ENCODE data around the gene PDPK1.

The PDPK1 gene

GRCh38 chr16:2513405-2514332 is 24.2 kb upstream of the PDPK1 start, which contains the start of gene ATP6V0C:
Gene ATP6V0C, plus strand, starts transcription at chr16:2513952. Its CDS starts 152 bp downstream, at chr16:2514104.
- DNase-seq: peak; percentile 97 to 99
- TF ChIP-seq GATA1 (IDR thresholded peaks at IDR 0.05; ENCODE audit: low read depth, low read length): no peak
- TF ChIP-seq POLR2A (IDR thresholded peaks at IDR 0.05; ENCODE audit: low read length): peak; percentile 81

- peak; percentile 73 to 82 for DNase-seq
Observed at GRCh38 chr16:2514333-2515179, 23.3 kb upstream of the PDPK1 start.

DNA sequence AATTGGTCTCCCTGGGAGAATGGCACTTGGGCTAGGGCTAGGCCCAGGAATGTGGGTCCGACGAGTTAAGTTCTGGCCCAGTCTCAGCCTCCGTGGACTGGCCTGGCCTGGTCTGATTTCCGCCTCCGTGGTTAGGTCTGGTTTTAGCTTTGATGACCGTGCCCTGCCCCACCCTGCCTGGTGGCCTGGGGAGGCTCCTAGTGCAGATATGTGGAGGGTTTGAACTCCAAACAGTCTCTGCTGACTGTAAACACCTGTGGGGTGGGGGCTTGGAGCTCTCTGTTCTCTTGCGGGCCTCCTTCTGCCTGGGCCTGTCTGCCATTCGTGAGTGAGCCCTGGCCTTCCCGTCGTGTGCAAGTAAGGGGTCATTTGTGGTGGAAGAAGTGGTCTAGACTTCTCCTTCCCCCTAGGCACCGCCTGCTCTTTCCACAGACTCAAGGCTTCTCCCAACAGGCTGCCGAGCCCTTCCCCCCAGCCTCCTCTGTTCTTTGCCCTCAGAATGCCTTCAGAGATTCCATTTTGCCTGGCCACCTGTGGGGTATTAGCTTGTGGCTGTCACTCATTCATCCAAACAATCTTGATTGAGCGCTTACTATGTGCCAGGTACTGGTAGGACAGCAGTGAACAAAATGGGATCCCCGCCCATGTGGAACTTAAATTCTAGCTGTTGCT is 22.5 kb upstream of the PDPK1 start:
- TF ChIP-seq POLR2A (IDR thresholded peaks at IDR 0.05; ENCODE audit: low read length) (peak; percentile 46), GATA1 (IDR thresholded peaks at IDR 0.05; ENCODE audit: low read depth, low read length) (no peak)
- peak; percentile 73 to 75 for DNase-seq

More at GRCh38 chr16:2514333-2515179, 23.3 kb upstream of the PDPK1 start:
- TF ChIP-seq GATA1 (IDR thresholded peaks at IDR 0.05; ENCODE audit: low read depth, low read length) (no peak), POLR2A (IDR thresholded peaks at IDR 0.05; ENCODE audit: low read length) (no peak)

- no peak for DNase-seq
- TF ChIP-seq GATA1 (IDR thresholded peaks at IDR 0.05; ENCODE audit: low read depth, low read length): no peak
- no peak for TF ChIP-seq POLR2A (IDR thresholded peaks at IDR 0.05; ENCODE audit: low read length)
Observed at GRCh38 chr16:2516391-2517240, 21.2 kb upstream of the PDPK1 start.

GRCh38 chr16:2517954-2518605 is 19.7 kb upstream of the PDPK1 start:
- DNase-seq: no peak
- TF ChIP-seq GATA1 (IDR thresholded peaks at IDR 0.05; ENCODE audit: low read depth, low read length): no peak
- no peak for TF ChIP-seq POLR2A (IDR thresholded peaks at IDR 0.05; ENCODE audit: low read length)

DNA sequence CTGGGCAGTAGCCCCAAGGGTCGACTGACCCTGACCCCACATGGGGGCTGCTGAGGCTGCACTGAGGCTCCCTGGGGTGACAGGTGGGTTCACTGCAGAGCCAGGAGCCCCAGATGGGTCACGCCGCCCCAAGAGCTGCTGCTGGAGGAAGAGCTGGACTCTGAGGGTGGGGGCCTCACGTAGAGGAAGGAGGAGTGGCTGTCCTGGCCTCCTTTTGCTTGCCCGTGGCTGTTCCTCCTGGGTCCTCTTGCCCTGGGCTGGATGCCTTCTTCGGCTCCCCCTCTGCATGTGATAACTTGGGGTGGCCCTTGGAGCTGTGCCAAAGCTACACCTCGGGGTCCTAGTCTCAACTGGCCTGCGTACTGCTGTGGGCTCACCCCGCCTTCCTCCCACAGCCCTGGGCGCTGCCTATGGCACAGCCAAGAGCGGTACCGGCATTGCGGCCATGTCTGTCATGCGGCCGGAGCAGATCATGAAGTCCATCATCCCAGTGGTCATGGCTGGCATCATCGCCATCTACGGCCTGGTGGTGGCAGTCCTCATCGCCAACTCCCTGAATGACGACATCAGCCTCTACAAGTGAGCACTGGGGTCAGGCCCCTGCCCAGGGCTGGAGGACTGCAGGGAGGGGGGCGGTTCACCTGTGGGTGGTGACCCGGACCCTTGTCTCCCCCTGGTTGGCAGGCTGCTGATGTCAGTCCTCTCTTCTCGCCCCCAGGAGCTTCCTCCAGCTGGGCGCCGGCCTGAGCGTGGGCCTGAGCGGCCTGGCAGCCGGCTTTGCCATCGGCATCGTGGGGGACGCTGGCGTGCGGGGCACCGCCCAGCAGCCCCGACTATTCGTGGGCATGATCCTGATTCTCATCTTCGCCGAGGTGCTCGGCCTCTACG is 18.8 kb upstream of the PDPK1 start:
- TF ChIP-seq GATA1 (IDR thresholded peaks at IDR 0.05; ENCODE audit: low read depth, low read length) (no peak), POLR2A (IDR thresholded peaks at IDR 0.05; ENCODE audit: low read length) (no peak)
- DNase-seq: peak in 1 of 2 experiments; percentile 52

- no peak for TF ChIP-seq POLR2A (IDR thresholded peaks at IDR 0.05; ENCODE audit: low read length)
- no peak for TF ChIP-seq GATA1 (IDR thresholded peaks at IDR 0.05; ENCODE audit: low read depth, low read length)
- no peak for DNase-seq
Observed at GRCh38 chr16:2519711-2520080, 18.1 kb upstream of the PDPK1 start.

DNA sequence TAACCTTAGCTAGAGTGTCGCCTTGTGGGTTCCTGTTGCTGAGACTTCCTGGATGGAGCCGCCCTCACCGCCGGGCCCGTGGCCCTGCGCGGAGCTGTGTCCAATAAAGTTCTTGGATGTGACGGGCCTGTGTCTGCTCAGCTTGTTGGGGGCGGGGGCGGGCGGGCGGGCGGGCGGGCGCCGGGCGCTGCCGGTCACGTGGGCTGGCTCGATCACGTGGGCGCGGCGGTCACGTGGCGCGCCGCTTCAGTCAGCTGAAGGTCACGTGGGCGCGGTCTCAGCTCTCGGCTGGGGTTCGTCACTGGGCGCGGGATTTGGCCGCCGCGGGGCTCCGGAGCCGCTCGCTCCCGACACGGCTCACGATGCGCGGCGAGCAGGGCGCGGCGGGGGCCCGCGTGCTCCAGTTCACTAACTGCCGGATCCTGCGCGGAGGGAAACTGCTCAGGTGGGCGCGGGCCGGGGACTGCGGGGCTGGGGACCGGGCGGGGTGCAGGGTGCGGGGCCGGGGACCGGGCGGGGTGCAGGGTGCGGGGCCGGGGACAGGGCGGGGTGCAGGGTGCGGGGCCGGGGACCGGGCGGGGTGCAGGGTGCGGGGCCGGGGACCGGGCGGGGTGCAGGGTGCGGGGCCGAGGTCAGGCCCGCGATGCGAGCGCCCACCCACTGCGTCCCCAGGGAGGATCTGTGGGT is 17.6 kb upstream of the PDPK1 start, which contains the start of gene AMDHD2:
Gene AMDHD2 (plus strand): TSS at position 275 of the 687 bp plus-strand sequence. CDS start 88 bp downstream, at position 363.
- TF ChIP-seq POLR2A (IDR thresholded peaks at IDR 0.05; ENCODE audit: low read length): no peak
- TF ChIP-seq GATA1 (IDR thresholded peaks at IDR 0.05; ENCODE audit: low read depth, low read length): no peak
- DNase-seq: peak; percentile 97 to 98

GRCh38 chr16:2520784-2521531 is 16.9 kb upstream of the PDPK1 start:
- DNase-seq: peak; percentile 54 to 68
- TF ChIP-seq GATA1 (IDR thresholded peaks at IDR 0.05; ENCODE audit: low read depth, low read length): no peak
- TF ChIP-seq POLR2A (IDR thresholded peaks at IDR 0.05; ENCODE audit: low read length): no peak

GRCh38 chr16:2523801-2524231 is 14.0 kb upstream of the PDPK1 start:
- no peak for TF ChIP-seq GATA1 (IDR thresholded peaks at IDR 0.05; ENCODE audit: low read depth, low read length)
- no peak for TF ChIP-seq POLR2A (IDR thresholded peaks at IDR 0.05; ENCODE audit: low read length)
- no peak for DNase-seq

Measured in erythroblast (primary cell).